NCI-H1048 (cell line): ENCODE measurements around the gene PARP14.
A peak's percentile ranks its signal among the peaks of the same experiment; 100 is the strongest.
"Not testable (repeated sequence)": the region's sequence is repeated elsewhere in the genome, so short reads cannot be mapped to it uniquely, and the experiment has no call there.

Experiments
- DNase-seq: peaks from one replicate; lab custom pipeline; 2025; lab: John Stamatoyannopoulos, UW

Gene PARP14

GRCh38 chr3:122679085-122679881 is 1.4 kb upstream of the PARP14 start:
- DNase-seq = peak; percentile 42

- DNase-seq = no peak
These were observed 661 bp upstream of the PARP14 start for GRCh38 chr3:122679882-122680474.

- no peak for DNase-seq
These were observed 790 bp downstream of the PARP14 start for GRCh38 chr3:122681284-122681973.

- DNase-seq = no peak
These were observed 1.4 kb downstream of the PARP14 start for GRCh38 chr3:122681974-122682409.

- not testable (repeated sequence) for DNase-seq
These were observed 2.3 kb downstream of the PARP14 start for GRCh38 chr3:122682778-122683411.

- DNase-seq = no peak
These were observed 6.7 kb downstream of the PARP14 start for GRCh38 chr3:122687298-122687697.

GRCh38 chr3:122688996-122689395 is 8.4 kb downstream of the PARP14 start:
- DNase-seq = no peak

GRCh38 chr3:122689587-122689986 is 8.9 kb downstream of the PARP14 start:
- no peak for DNase-seq

- DNase-seq = no peak
These were observed 9.5 kb downstream of the PARP14 start for GRCh38 chr3:122690096-122690495.

- DNase-seq = no peak
These were observed 10.6 kb downstream of the PARP14 start for GRCh38 chr3:122691195-122691594.

- no peak for DNase-seq
These were observed 12.0 kb downstream of the PARP14 start for GRCh38 chr3:122692674-122693073.

- DNase-seq = no peak
These were observed 14.3 kb downstream of the PARP14 start for GRCh38 chr3:122694966-122695365.

- no peak for DNase-seq
These were observed 15.4 kb downstream of the PARP14 start for GRCh38 chr3:122695927-122696561.

- no peak for DNase-seq
These were observed 17.4 kb downstream of the PARP14 start for GRCh38 chr3:122697952-122698620.

GRCh38 chr3:122700193-122700592 is 19.6 kb downstream of the PARP14 start:
- DNase-seq = no peak

GRCh38 chr3:122705379-122705778 is 24.7 kb downstream of the PARP14 start:
- no peak for DNase-seq

- not testable (repeated sequence) for DNase-seq
These were observed 30.1 kb downstream of the PARP14 start for GRCh38 chr3:122710616-122711251.

GRCh38 chr3:122714273-122714672 is 33.6 kb downstream of the PARP14 start:
- no peak for DNase-seq

- no peak for DNase-seq
These were observed 36.0 kb downstream of the PARP14 start for GRCh38 chr3:122716667-122717066.

GRCh38 chr3:122719273-122719921 is 38.8 kb downstream of the PARP14 start:
- DNase-seq = no peak
